GM10266 (cell line): ENCODE measurements around the gene MDN1.

Source experiments
- DNase-seq: peaks from one replicate; pipeline ENCODE4 v3.0.0; 2012; ENCODE audit errors: extremely low spot score
- CTCF ChIP-seq: IDR thresholded peaks from 2 replicates; pipeline ENCODE4 v1.5.1; 2012; ENCODE audit warnings: mild to moderate bottlenecking, low read depth; ENCODE audit not compliant: control insufficient read depth, insufficient read depth; ENCODE audit errors: missing control alignments

The MDN1 gene

GRCh38 chr6:89782222-89782621, 37.4 kb downstream of the MDN1 start:
- no peak for TF ChIP-seq CTCF
- no peak for DNase-seq

GRCh38 chr6:89781070-89782034, 38.2 kb downstream of the MDN1 start:
- DNase-seq, result no peak
- TF ChIP-seq CTCF, result no peak

GRCh38 chr6:89777455-89777854, 42.1 kb downstream of the MDN1 start:
- no peak for TF ChIP-seq CTCF
- no peak for DNase-seq

GRCh38 chr6:89776583-89777233, 42.9 kb downstream of the MDN1 start:
- no peak for DNase-seq
- no peak for TF ChIP-seq CTCF

- DNase-seq, result no peak
- TF ChIP-seq CTCF, result no peak
Measured at GRCh38 chr6:89775150-89775549, 44.4 kb downstream of the MDN1 start.

- TF ChIP-seq CTCF, result no peak
Measured at GRCh38 chr6:89769572-89769971, 50.0 kb downstream of the MDN1 start.

GRCh38 chr6:89768324-89768723, 51.3 kb downstream of the MDN1 start:
- no peak for DNase-seq
- no peak for TF ChIP-seq CTCF

More at GRCh38 chr6:89769572-89769971, 50.0 kb downstream of the MDN1 start:
- no peak for DNase-seq
